ENCODE measurements around the gene DAB2IP. TPM values are rescaled to one million over a fixed set of nuclear protein-coding genes. Genes with fewer than 3 reads are reported as not detected.

Gene DAB2IP
- total and polyA plus RNA-seq, 4 donors: 2.3 to 13.1 (median 5.4) TPM

DNA sequence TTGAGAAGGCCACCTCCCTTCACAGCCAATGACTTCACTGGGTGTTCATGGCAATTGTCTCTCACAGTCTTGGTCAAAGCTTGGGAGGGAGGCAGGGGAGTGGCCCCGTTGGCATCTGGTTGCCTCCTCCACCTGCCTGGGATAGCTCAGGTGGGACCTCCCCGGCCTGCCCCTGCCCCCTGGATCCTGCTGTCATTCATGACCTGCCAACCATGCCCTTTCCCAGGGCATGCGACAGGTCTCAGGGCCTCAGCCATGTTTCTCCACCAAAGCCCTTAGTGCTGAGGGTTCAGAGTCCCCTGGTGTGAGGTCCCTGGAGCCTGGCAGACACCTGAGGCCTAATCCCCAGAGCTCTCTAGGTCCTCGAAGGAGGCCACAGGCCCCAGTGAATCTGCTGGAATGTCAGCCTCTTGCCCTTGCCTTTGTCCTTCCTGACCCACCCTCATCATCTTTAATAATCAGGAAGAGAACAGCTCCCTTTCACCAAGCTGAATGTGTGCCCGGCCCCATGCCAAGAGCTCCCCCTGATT lies 5.6 kb downstream of the DAB2IP start:
- Histone ChIP-seq H3K4me1 (ENCODE audit: control insufficient read depth in 4 of 4, insufficient read depth in 4 of 4, low read length in 3 of 4) (peaks cover 3 to 25% (median 11%) of the 10 kb centered on the region in 4 donors), H3K27me3 (ENCODE audit: control insufficient read depth in 4 of 4, insufficient read depth in 4 of 4, low read length in 3 of 4) (no peaks in the 10 kb centered on the region), H3K9me3 (ENCODE audit: control insufficient read depth in 4 of 4, low read length in 3 of 4) (no peaks in the 10 kb centered on the region), H3K36me3 (ENCODE audit: control insufficient read depth in 4 of 4, insufficient read depth in 3 of 4, low read depth in 1 of 4, low read length in 3 of 4) (no peaks in the 10 kb centered on the region), H3K4me3 (ENCODE audit: low read depth in 1 of 3, low read length in 3 of 3) (no peak overlapping the region), H3K27ac (ENCODE audit: low read depth in 1 of 2, low read length in 2 of 2) (no peak overlapping the region), H3K9ac (ENCODE audit: low read depth in 1 of 2, low read length in 2 of 2) (no peak overlapping the region)
- TF ChIP-seq GABPA (IDR thresholded peaks at IDR 0.05 in 1 of 2, conservative IDR thresholded peaks at IDR 0.05 in 1 of 2) (no peak), RXRA (IDR thresholded peaks at IDR 0.05) (no peak), EGR1 (IDR thresholded peaks at IDR 0.05; ENCODE audit: low read depth in 2 of 2) (no peak), HNF4A (conservative IDR thresholded peaks at IDR 0.05) (no peak), TAF1 (conservative IDR thresholded peaks at IDR 0.05) (no peak), ATF3 (IDR thresholded peaks at IDR 0.05) (no peak), YY1 (IDR thresholded peaks at IDR 0.05) (no peak), RAD21 (IDR thresholded peaks at IDR 0.05) (no peak), NR2F2 (IDR thresholded peaks at IDR 0.05) (no peak), ZBTB33 (IDR thresholded peaks at IDR 0.05) (no peak), SP1 (IDR thresholded peaks at IDR 0.05) (no peak), HNF4G (IDR thresholded peaks at IDR 0.05) (no peak)
- TF ChIP-seq, protein P1, sequence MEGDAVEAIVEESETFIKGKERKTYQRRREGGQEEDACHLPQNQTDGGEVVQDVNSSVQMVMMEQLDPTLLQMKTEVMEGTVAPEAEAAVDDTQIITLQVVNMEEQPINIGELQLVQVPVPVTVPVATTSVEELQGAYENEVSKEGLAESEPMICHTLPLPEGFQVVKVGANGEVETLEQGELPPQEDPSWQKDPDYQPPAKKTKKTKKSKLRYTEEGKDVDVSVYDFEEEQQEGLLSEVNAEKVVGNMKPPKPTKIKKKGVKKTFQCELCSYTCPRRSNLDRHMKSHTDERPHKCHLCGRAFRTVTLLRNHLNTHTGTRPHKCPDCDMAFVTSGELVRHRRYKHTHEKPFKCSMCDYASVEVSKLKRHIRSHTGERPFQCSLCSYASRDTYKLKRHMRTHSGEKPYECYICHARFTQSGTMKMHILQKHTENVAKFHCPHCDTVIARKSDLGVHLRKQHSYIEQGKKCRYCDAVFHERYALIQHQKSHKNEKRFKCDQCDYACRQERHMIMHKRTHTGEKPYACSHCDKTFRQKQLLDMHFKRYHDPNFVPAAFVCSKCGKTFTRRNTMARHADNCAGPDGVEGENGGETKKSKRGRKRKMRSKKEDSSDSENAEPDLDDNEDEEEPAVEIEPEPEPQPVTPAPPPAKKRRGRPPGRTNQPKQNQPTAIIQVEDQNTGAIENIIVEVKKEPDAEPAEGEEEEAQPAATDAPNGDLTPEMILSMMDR (IDR thresholded peaks at IDR 0.05; ENCODE audit: low read depth, low read length, missing input control): no peak
- TF ChIP-seq, protein P2, sequence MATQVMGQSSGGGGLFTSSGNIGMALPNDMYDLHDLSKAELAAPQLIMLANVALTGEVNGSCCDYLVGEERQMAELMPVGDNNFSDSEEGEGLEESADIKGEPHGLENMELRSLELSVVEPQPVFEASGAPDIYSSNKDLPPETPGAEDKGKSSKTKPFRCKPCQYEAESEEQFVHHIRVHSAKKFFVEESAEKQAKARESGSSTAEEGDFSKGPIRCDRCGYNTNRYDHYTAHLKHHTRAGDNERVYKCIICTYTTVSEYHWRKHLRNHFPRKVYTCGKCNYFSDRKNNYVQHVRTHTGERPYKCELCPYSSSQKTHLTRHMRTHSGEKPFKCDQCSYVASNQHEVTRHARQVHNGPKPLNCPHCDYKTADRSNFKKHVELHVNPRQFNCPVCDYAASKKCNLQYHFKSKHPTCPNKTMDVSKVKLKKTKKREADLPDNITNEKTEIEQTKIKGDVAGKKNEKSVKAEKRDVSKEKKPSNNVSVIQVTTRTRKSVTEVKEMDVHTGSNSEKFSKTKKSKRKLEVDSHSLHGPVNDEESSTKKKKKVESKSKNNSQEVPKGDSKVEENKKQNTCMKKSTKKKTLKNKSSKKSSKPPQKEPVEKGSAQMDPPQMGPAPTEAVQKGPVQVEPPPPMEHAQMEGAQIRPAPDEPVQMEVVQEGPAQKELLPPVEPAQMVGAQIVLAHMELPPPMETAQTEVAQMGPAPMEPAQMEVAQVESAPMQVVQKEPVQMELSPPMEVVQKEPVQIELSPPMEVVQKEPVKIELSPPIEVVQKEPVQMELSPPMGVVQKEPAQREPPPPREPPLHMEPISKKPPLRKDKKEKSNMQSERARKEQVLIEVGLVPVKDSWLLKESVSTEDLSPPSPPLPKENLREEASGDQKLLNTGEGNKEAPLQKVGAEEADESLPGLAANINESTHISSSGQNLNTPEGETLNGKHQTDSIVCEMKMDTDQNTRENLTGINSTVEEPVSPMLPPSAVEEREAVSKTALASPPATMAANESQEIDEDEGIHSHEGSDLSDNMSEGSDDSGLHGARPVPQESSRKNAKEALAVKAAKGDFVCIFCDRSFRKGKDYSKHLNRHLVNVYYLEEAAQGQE (IDR thresholded peaks at IDR 0.05): no peak
- DNase-seq (ENCODE audit: low spot score): no peak
- WGBS: 88% methylated on average over 5 of the region's 5 CpGs

DNA sequence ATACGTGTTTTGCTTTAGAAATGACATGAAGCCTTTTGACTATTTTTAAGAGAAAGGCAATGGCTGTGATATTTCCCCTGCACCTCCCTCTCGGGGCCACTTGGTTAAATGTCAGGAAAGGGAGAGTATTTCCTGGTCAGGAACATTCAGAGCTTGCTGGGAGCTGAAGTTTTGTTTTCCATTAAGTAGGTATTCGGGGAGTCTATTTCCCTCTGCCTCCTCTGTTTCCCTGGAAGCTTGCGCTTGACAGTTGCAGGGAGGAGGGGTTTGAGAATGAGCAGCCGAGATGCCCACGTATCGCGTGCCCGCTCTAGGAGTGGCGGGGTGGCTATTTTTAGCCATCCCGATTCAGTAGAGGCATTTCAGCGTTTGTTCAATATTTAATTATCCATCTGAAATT lies 6.7 kb downstream of the DAB2IP start:
- H3K9ac ChIP-seq (ENCODE audit: low read depth in 1 of 2, low read length in 2 of 2): no peak overlapping the region
- H3K4me1 ChIP-seq (ENCODE audit: control insufficient read depth in 4 of 4, insufficient read depth in 4 of 4, low read length in 3 of 4): peaks cover 0 to 17% (median 5%) of the 10 kb centered on the region in 4 donors
- no peak overlapping the region for H3K4me3 ChIP-seq (ENCODE audit: low read depth in 1 of 3, low read length in 3 of 3)
- WGBS: 54% methylated on average over 12 of the region's 12 CpGs
- no peaks in the 10 kb centered on the region for H3K36me3 ChIP-seq (ENCODE audit: control insufficient read depth in 4 of 4, insufficient read depth in 3 of 4, low read depth in 1 of 4, low read length in 3 of 4)
- H3K9me3 ChIP-seq (ENCODE audit: control insufficient read depth in 4 of 4, low read length in 3 of 4): no peaks in the 10 kb centered on the region
- no peak for DNase-seq (ENCODE audit: low spot score)
- H3K27ac ChIP-seq (ENCODE audit: low read depth in 1 of 2, low read length in 2 of 2): no peak overlapping the region
- H3K27me3 ChIP-seq (ENCODE audit: control insufficient read depth in 4 of 4, insufficient read depth in 4 of 4, low read length in 3 of 4): no peaks in the 10 kb centered on the region
- TF ChIP-seq HNF4G (IDR thresholded peaks at IDR 0.05) (no peak), RXRA (IDR thresholded peaks at IDR 0.05) (no peak), RAD21 (IDR thresholded peaks at IDR 0.05) (peak in 1 of 2 donors; percentile 10), MAX (IDR thresholded peaks at IDR 0.05) (no peak), HNF4A (conservative IDR thresholded peaks at IDR 0.05) (no peak), NR2F2 (IDR thresholded peaks at IDR 0.05) (peak; percentile 16)
- TF ChIP-seq, protein P2 (IDR thresholded peaks at IDR 0.05): no peak
- TF ChIP-seq, protein P1 (IDR thresholded peaks at IDR 0.05; ENCODE audit: low read depth, low read length, missing input control): peak; percentile 1

Measured in liver (tissue), 9 donors.